GM12872 (cell line): Measurements from ENCODE around the gene MRPL38.

Experiments used
- CTCF ChIP-seq: IDR thresholded peaks from 3 replicates; pipeline ENCODE4 v1.5.1; 2011; ENCODE audit warnings: low read depth, mild to moderate bottlenecking, low read length, moderate library complexity; ENCODE audit not compliant: insufficient read depth

MRPL38 gene

GRCh38 chr17:75909051-75909811 lies 4.5 kb upstream of the MRPL38 start:
- no peak for TF ChIP-seq CTCF

GRCh38 chr17:75908201-75908600 lies 3.5 kb upstream of the MRPL38 start:
- TF ChIP-seq CTCF: no peak

GRCh38 chr17:75906143-75906884 lies 1.6 kb upstream of the MRPL38 start:
- no peak for TF ChIP-seq CTCF

DNA sequence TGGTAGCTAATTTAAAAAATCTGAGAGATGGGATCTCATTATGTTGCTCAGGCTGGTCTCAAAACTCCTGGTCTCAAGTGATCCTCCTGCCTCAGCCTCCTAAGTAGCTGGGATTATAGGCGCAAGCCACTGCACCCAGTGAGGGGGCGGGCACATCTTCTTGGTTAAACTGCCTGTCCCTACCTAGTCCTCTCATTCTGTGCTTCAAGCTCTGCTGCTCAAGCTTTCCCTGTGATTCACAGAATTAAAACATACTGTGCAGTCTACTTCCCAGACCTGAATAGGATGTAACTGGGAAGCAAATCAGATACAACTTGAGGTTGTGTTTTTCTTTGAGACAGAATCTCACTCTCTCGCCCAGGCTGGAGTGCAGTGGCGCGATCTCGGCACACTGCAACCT lies 2.3 kb downstream of the MRPL38 start:
- no peak for TF ChIP-seq CTCF

DNA sequence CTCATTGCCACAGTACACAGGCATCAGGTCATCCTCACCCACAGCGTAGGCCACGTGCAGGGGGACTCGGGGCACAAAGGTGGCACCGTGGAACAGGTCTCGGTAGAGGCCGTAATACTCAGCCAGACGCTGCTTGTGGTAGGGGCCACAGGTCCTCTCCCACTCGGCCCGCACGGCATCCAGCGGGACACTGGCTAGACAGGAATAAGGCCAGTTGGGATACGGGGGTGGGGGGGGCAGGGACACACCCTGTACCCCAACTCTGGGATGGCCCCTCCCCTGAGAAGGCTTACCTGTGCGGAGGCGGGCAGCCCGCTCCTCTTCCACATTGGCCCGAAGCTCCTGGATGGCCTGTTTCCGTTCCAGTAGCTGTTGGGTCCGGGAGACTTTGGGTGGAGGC lies 3.0 kb downstream of the MRPL38 start:
- TF ChIP-seq CTCF: no peak

GRCh38 chr17:75900691-75901533 lies 3.8 kb downstream of the MRPL38 start:
- no peak for TF ChIP-seq CTCF
